ENCODE measurements around the gene ANKRD33B.

GRCh38 chr5:10591159-10591558 is 27.3 kb downstream of the ANKRD33B start:
- TF ChIP-seq CTCF (IDR thresholded peaks at IDR 0.05): no peak
- TF ChIP-seq POLR2A (IDR thresholded peaks at IDR 0.05): no peak

All from tibial nerve (tissue), 3 donors.